ENCODE results near the gene BEGAIN. TPM values are rescaled to one million over a fixed set of nuclear protein-coding genes. Genes with fewer than 3 reads are reported as not detected.

Gene BEGAIN
- total RNA-seq, 2 experiments from 2014 or later = 0.76 TPM; not detected in 1

GRCh38 chr14:100590726-100591452, 3.7 kb upstream of the BEGAIN start:
- no peak for DNase-seq (ENCODE audit: low spot score)
- Histone ChIP-seq H2AFZ (ENCODE audit: low read length) (no peak overlapping the region), H3K4me3 (ENCODE audit: low read depth, low read length, poor library complexity, severe bottlenecking) (no peak overlapping the region), H3K4me2 (ENCODE audit: low read length) (no peak overlapping the region), H3K79me2 (ENCODE audit: insufficient read depth, low read depth, low read length) (no peaks in the 10 kb centered on the region), H4K20me1 (ENCODE audit: insufficient read depth, low read length) (no peaks in the 10 kb centered on the region), H3K36me3 (ENCODE audit: insufficient read depth, low read length) (no peaks in the 10 kb centered on the region), H3K4me1 (ENCODE audit: insufficient read depth, low read length, poor library complexity, severe bottlenecking) (no peaks in the 10 kb centered on the region), H3K9me3 (ENCODE audit: low read length) (no peaks in the 10 kb centered on the region), H3K27ac (ENCODE audit: low read depth, low read length, poor library complexity, severe bottlenecking) (no peak overlapping the region), H3K9me2 (ENCODE audit: insufficient read depth, low read length) (no peaks in the 10 kb centered on the region)
- no TSS peak for BruUV-seq (replicated peaks)
- TF ChIP-seq EZH2phosphoT487 (IDR thresholded peaks at IDR 0.05; ENCODE audit: borderline replicate concordance, low read depth, low read length) (no peak), CTCF (conservative IDR thresholded peaks at IDR 0.05; ENCODE audit: low read length) (no peak)
- ChIA-PET CTCF (ENCODE audit: unreplicated experiment) (no interaction called here), POLR2A (no interaction called here)
- intact Hi-C loops (cut with micrococcal nuclease; ENCODE audit: unreplicated experiment) = no loop called here

GRCh38 chr14:100589760-100590469, 2.7 kb upstream of the BEGAIN start:
- Histone ChIP-seq H3K4me3 (ENCODE audit: low read depth, low read length, poor library complexity, severe bottlenecking) (no peak overlapping the region), H3K4me1 (ENCODE audit: insufficient read depth, low read length, poor library complexity, severe bottlenecking) (no peaks in the 10 kb centered on the region), H3K79me2 (ENCODE audit: insufficient read depth, low read depth, low read length) (no peaks in the 10 kb centered on the region), H3K9me2 (ENCODE audit: insufficient read depth, low read length) (no peaks in the 10 kb centered on the region), H4K20me1 (ENCODE audit: insufficient read depth, low read length) (no peaks in the 10 kb centered on the region), H3K27ac (ENCODE audit: low read depth, low read length, poor library complexity, severe bottlenecking) (no peak overlapping the region), H3K4me2 (ENCODE audit: low read length) (no peak overlapping the region), H3K9me3 (ENCODE audit: low read length) (no peaks in the 10 kb centered on the region), H2AFZ (ENCODE audit: low read length) (no peak overlapping the region), H3K36me3 (ENCODE audit: insufficient read depth, low read length) (no peaks in the 10 kb centered on the region)
- intact Hi-C loops (cut with micrococcal nuclease; ENCODE audit: unreplicated experiment) = no loop called here
- DNase-seq (ENCODE audit: low spot score) = no peak
- ChIA-PET POLR2A (no interaction called here), CTCF (ENCODE audit: unreplicated experiment) (no interaction called here)
- TF ChIP-seq CTCF (conservative IDR thresholded peaks at IDR 0.05; ENCODE audit: low read length) (no peak), EZH2phosphoT487 (IDR thresholded peaks at IDR 0.05; ENCODE audit: borderline replicate concordance, low read depth, low read length) (no peak)
- BruUV-seq (replicated peaks) = no TSS peak
